Measurements from ENCODE around the gene C11orf21. TPM values are rescaled to one million over a fixed set of nuclear protein-coding genes. Genes with fewer than 3 reads are reported as not detected.

Gene C11orf21
- 0.51 and 1.2 TPM in 2 replicates for total RNA-seq (ENCODE audit: low replicate concordance)
- long read RNA-seq = 0 reads

- Mint-ChIP-seq H3K27ac (no peak within 1 kb of the TSS), H3K4me1 (ENCODE audit: unreplicated experiment) (peaks cover 7% of the 10 kb centered on the region), H3K36me3 (no peaks in the 10 kb centered on the region), H3K9me3 (no peaks in the 10 kb centered on the region), H3K4me3 (no peak within 1 kb of the TSS), H3K27me3 (no peaks in the 10 kb centered on the region)
- no peak for TF ChIP-seq CTCF (conservative IDR thresholded peaks at IDR 0.05)
- DNase-seq (ENCODE audit: extremely low spot score, unreplicated experiment) = no peak
These were observed at the start of gene C11orf21, which contains the start of gene TSPAN32 for GRCh38 chr11:2301631-2302305. Gene C11orf21 (minus strand): TSS chr11:2301918. CDS start chr11:2301808, 110 bp downstream. Gene TSPAN32 (plus strand): TSS chr11:2302013. CDS start chr11:2302150, 137 bp downstream.

DNA sequence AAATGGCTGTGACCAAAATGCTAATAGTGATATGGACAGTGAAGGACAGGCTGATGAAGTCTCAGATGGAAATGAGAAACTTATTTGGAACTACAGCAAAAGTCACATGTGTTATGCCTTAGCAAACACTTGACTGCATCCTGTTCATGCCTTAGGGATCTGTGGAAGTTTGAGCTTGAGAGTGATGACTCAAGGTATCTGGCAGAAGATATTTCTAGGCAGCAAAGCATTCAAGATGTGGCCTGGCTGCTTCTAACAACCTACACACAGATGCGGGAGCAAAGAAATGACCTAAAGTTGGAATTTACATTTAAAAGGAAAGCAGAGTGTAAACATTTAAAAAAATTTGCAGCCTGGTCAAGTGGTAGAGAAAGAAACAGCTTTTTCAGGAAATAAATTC is 47.3 kb upstream of the C11orf21 start:
- TF ChIP-seq CTCF (conservative IDR thresholded peaks at IDR 0.05) = no peak
- no peak for DNase-seq (ENCODE audit: extremely low spot score, unreplicated experiment)

DNA sequence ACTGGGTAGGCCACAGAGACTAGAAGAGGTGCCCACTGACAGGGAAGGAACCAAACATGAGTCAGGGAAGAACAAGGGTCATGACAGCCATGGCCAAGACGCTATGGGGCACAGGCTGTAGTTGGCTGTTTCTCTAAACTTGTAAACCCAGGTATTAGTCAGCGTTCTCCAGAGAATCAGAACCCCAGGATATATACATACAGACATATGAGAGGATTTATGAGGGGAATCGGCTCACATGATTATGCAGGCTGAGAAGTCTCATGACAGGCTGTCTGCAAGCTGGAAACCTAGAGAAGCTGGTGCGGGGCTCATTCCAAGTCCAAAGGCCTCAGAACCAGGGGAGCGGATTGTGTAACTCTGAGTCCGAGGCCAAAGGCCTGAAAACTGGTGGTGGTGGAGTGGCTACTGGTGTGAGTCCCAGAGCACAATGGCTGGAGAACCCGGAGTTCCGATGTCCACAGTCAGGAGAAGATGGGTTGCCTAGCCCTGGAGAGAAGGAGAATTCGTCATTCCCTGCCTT is 45.7 kb upstream of the C11orf21 start:
- Mint-ChIP-seq H3K27me3 (peaks cover 26% of the 10 kb centered on the region), H3K4me3 (no peak overlapping the region), H3K9me3 (peaks cover 8% of the 10 kb centered on the region), H3K36me3 (no peaks in the 10 kb centered on the region), H3K4me1 (ENCODE audit: unreplicated experiment) (no peaks in the 10 kb centered on the region), H3K27ac (no peak overlapping the region)
- TF ChIP-seq CTCF (conservative IDR thresholded peaks at IDR 0.05) = no peak
- DNase-seq (ENCODE audit: extremely low spot score, unreplicated experiment) = no peak

More for the DNA sequence above, 47.3 kb upstream of the C11orf21 start:
- Mint-ChIP-seq H3K4me1 (ENCODE audit: unreplicated experiment) (no peaks in the 10 kb centered on the region), H3K27ac (no peak overlapping the region), H3K27me3 (peaks cover 33% of the 10 kb centered on the region), H3K4me3 (no peak overlapping the region), H3K36me3 (no peaks in the 10 kb centered on the region), H3K9me3 (peaks cover 8% of the 10 kb centered on the region)

DNA sequence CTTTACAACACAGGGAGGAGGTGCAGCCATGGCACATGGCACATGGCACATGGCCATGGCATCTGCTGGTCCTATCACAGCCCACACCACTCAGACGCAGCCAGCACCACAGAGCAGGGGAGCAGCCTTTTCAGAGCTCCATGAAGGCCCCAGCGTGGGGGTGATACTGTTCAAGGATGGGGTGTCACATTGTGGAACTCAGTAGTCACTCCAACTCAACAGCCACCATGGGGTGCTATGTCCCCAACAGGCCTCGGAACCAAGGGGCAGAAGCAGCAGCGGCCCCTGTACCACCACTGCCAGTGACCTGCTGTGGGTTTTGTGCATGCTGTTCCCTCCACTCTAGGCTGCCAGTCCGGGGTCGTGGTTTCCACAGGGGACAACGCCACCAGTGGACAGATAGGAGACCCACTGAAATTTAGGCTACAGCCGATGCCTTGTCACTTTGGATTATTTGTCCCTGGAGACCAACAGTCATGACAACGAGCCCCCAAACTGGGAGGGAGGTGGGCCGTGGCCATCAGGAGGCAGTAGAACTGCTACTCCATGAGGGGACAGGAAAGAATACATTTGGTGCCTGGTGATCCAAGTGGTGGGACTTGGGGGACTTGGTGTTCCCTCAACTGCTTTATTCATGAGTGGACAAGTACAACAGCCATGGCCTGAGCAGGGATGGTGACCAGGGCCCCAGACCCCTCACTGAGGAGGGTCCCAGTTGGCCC is 45.0 kb upstream of the C11orf21 start:
- H3K4me3 Mint-ChIP-seq = no peak overlapping the region
- H3K27ac Mint-ChIP-seq = no peak overlapping the region
- no peak for DNase-seq (ENCODE audit: extremely low spot score, unreplicated experiment)
- H3K9me3 Mint-ChIP-seq = peaks cover 8% of the 10 kb centered on the region
- TF ChIP-seq CTCF (conservative IDR thresholded peaks at IDR 0.05) = no peak
- no peaks in the 10 kb centered on the region for H3K36me3 Mint-ChIP-seq
- H3K27me3 Mint-ChIP-seq = peaks cover 25% of the 10 kb centered on the region
- no peaks in the 10 kb centered on the region for H3K4me1 Mint-ChIP-seq (ENCODE audit: unreplicated experiment)

- Mint-ChIP-seq H3K27me3 (peaks cover 20% of the 10 kb centered on the region), H3K4me1 (ENCODE audit: unreplicated experiment) (no peaks in the 10 kb centered on the region)
These were observed 44.3 kb upstream of the C11orf21 start for GRCh38 chr11:2346014-2346413.

More at GRCh38 chr11:2346014-2346413, 44.3 kb upstream of the C11orf21 start:
- no peak overlapping the region for H3K27ac Mint-ChIP-seq
- no peak for DNase-seq (ENCODE audit: extremely low spot score, unreplicated experiment)
- peaks cover 8% of the 10 kb centered on the region for H3K9me3 Mint-ChIP-seq
- no peak overlapping the region for H3K4me3 Mint-ChIP-seq
- TF ChIP-seq CTCF (conservative IDR thresholded peaks at IDR 0.05) = no peak
- no peaks in the 10 kb centered on the region for H3K36me3 Mint-ChIP-seq
